Stimulated activated effector memory CD8-positive, alpha-beta T cell treated with anti-CD3 and anti-CD28 coated beads, Interleukin-12 subunit alpha, Interleukin-12 subunit beta, amount 100 ng/mL, for 72 hours (primary cell): Measurements from ENCODE around the gene PDZD2.
A peak's percentile ranks its signal among the peaks of the same experiment; 100 is the strongest.
"Not testable (repeated sequence)": the region's sequence is repeated elsewhere in the genome, so short reads cannot be mapped to it uniquely, and the experiment has no call there.

Experiments used
- ATAC-seq: fragments of 150-1000 bp; cut with Tn5 transposase; 2 replicates; pipeline ENCODE4 v1.10.0; 2021
- DNase-seq, 2 donors: peaks; one replicate each; pipeline ENCODE4 v3.0.0; 2021 to 2022; ENCODE audit warnings: low spot score in 2 of 2
- H3K27ac Mint-ChIP-seq: one replicate; pipeline ENCODE4 v1.8.0; 2022; ENCODE audit warnings: mild to moderate bottlenecking, mixed read lengths
- H3K36me3 Mint-ChIP-seq: one replicate; pipeline ENCODE4 v1.8.0; 2022; ENCODE audit warnings: mild to moderate bottlenecking, mixed read lengths
- H3K4me1 Mint-ChIP-seq: one replicate; pipeline ENCODE4 v1.8.0; 2022; ENCODE audit warnings: mixed read lengths
- H3K4me3 Mint-ChIP-seq: one replicate; pipeline ENCODE4 v1.8.0; 2022; ENCODE audit warnings: mild to moderate bottlenecking, mixed read lengths
- H3K9me3 Mint-ChIP-seq: one replicate; pipeline ENCODE4 v1.8.0; 2022; ENCODE audit warnings: mixed read lengths

Gene PDZD2

GRCh38 chr5:31701642-31702299 lies 62.8 kb downstream of the PDZD2 start:
- no peak for ATAC-seq
- no peaks in the 10 kb centered on the region for H3K36me3 Mint-ChIP-seq
- H3K9me3 Mint-ChIP-seq = no peaks in the 10 kb centered on the region
- no peaks in the 10 kb centered on the region for H3K4me1 Mint-ChIP-seq
- DNase-seq = no peak
- H3K27ac Mint-ChIP-seq = no peak overlapping the region
- no peak overlapping the region for H3K4me3 Mint-ChIP-seq

GRCh38 chr5:31702712-31703111 lies 63.8 kb downstream of the PDZD2 start:
- Mint-ChIP-seq H3K27ac (no peak overlapping the region), H3K4me3 (no peak overlapping the region), H3K4me1 (no peaks in the 10 kb centered on the region), H3K36me3 (no peaks in the 10 kb centered on the region), H3K9me3 (no peaks in the 10 kb centered on the region)
- DNase-seq (no peak), ATAC-seq (no peak)

GRCh38 chr5:31703757-31704156 lies 64.8 kb downstream of the PDZD2 start:
- no peaks in the 10 kb centered on the region for H3K4me1 Mint-ChIP-seq
- no peak overlapping the region for H3K4me3 Mint-ChIP-seq
- ATAC-seq (no peak), DNase-seq (no peak)
- no peak overlapping the region for H3K27ac Mint-ChIP-seq
- H3K9me3 Mint-ChIP-seq = no peaks in the 10 kb centered on the region
- H3K36me3 Mint-ChIP-seq = no peaks in the 10 kb centered on the region

- ATAC-seq (no peak), DNase-seq (no peak)
- Mint-ChIP-seq H3K9me3 (no peaks in the 10 kb centered on the region), H3K36me3 (no peaks in the 10 kb centered on the region), H3K4me1 (no peaks in the 10 kb centered on the region), H3K27ac (no peak overlapping the region), H3K4me3 (no peak overlapping the region)
Measured at GRCh38 chr5:31706186-31706585, 67.3 kb downstream of the PDZD2 start.

- Mint-ChIP-seq H3K36me3 (no peaks in the 10 kb centered on the region), H3K27ac (no peak overlapping the region), H3K9me3 (no peaks in the 10 kb centered on the region), H3K4me3 (no peak overlapping the region), H3K4me1 (no peaks in the 10 kb centered on the region)
- ATAC-seq (no peak), DNase-seq (no peak)
Measured at GRCh38 chr5:31707329-31707728, 68.4 kb downstream of the PDZD2 start.

- no peak overlapping the region for H3K4me3 Mint-ChIP-seq
- H3K27ac Mint-ChIP-seq = no peak overlapping the region
- DNase-seq (no peak), ATAC-seq (no peak)
- H3K9me3 Mint-ChIP-seq = no peaks in the 10 kb centered on the region
- H3K36me3 Mint-ChIP-seq = no peaks in the 10 kb centered on the region
- no peaks in the 10 kb centered on the region for H3K4me1 Mint-ChIP-seq
Measured at GRCh38 chr5:31708089-31708488, 69.2 kb downstream of the PDZD2 start.

- Mint-ChIP-seq H3K36me3 (no peaks in the 10 kb centered on the region), H3K4me1 (no peaks in the 10 kb centered on the region), H3K27ac (no peak overlapping the region), H3K4me3 (no peak overlapping the region), H3K9me3 (no peaks in the 10 kb centered on the region)
- DNase-seq (no peak), ATAC-seq (peak; percentile 34)
Measured at GRCh38 chr5:31711363-31711762, 72.4 kb downstream of the PDZD2 start.

- ATAC-seq (no peak), DNase-seq (no peak)
- H3K4me1 Mint-ChIP-seq = no peaks in the 10 kb centered on the region
- no peak overlapping the region for H3K27ac Mint-ChIP-seq
- H3K36me3 Mint-ChIP-seq = no peaks in the 10 kb centered on the region
- H3K9me3 Mint-ChIP-seq = no peaks in the 10 kb centered on the region
- no peak overlapping the region for H3K4me3 Mint-ChIP-seq
Measured at GRCh38 chr5:31711935-31712592, 73.1 kb downstream of the PDZD2 start.

GRCh38 chr5:31717561-31717960 lies 78.6 kb downstream of the PDZD2 start:
- H3K9me3 Mint-ChIP-seq = no peaks in the 10 kb centered on the region
- no peak for ATAC-seq
- H3K36me3 Mint-ChIP-seq = no peaks in the 10 kb centered on the region
- peaks cover 5% of the 10 kb centered on the region for H3K4me1 Mint-ChIP-seq
- no peak overlapping the region for H3K27ac Mint-ChIP-seq
- DNase-seq = no peak
- H3K4me3 Mint-ChIP-seq = no peak overlapping the region

- Mint-ChIP-seq H3K9me3 (no peaks in the 10 kb centered on the region), H3K4me3 (no peak overlapping the region), H3K27ac (no peak overlapping the region), H3K36me3 (no peaks in the 10 kb centered on the region), H3K4me1 (peaks cover 5% of the 10 kb centered on the region)
- ATAC-seq = no peak
- no peak for DNase-seq
Measured at GRCh38 chr5:31720004-31720403, 81.1 kb downstream of the PDZD2 start.

GRCh38 chr5:31720811-31721345 lies 81.9 kb downstream of the PDZD2 start:
- Mint-ChIP-seq H3K36me3 (no peaks in the 10 kb centered on the region), H3K27ac (no peak overlapping the region), H3K4me3 (no peak overlapping the region), H3K9me3 (no peaks in the 10 kb centered on the region), H3K4me1 (peaks cover 5% of the 10 kb centered on the region)
- no peak for DNase-seq
- no peak for ATAC-seq

- Mint-ChIP-seq H3K27ac (no peak overlapping the region), H3K4me3 (no peak overlapping the region), H3K4me1 (peaks cover 5% of the 10 kb centered on the region), H3K9me3 (no peaks in the 10 kb centered on the region), H3K36me3 (no peaks in the 10 kb centered on the region)
- DNase-seq (no peak), ATAC-seq (no peak)
Measured at GRCh38 chr5:31722111-31722510, 83.2 kb downstream of the PDZD2 start.

- Mint-ChIP-seq H3K4me3 (no peak overlapping the region), H3K4me1 (no peaks in the 10 kb centered on the region), H3K27ac (no peak overlapping the region), H3K36me3 (no peaks in the 10 kb centered on the region), H3K9me3 (no peaks in the 10 kb centered on the region)
- ATAC-seq = no peak
- no peak for DNase-seq
Measured at GRCh38 chr5:31725996-31726395, 87.1 kb downstream of the PDZD2 start.

GRCh38 chr5:31726952-31727351 lies 88.0 kb downstream of the PDZD2 start:
- ATAC-seq (no peak), DNase-seq (no peak)
- Mint-ChIP-seq H3K36me3 (no peaks in the 10 kb centered on the region), H3K27ac (no peak overlapping the region), H3K9me3 (no peaks in the 10 kb centered on the region), H3K4me3 (no peak overlapping the region), H3K4me1 (peaks cover 6% of the 10 kb centered on the region)

GRCh38 chr5:31728039-31728438 lies 89.1 kb downstream of the PDZD2 start:
- Mint-ChIP-seq H3K9me3 (no peaks in the 10 kb centered on the region), H3K36me3 (no peaks in the 10 kb centered on the region), H3K4me1 (peaks cover 6% of the 10 kb centered on the region), H3K27ac (no peak overlapping the region), H3K4me3 (no peak overlapping the region)
- DNase-seq (no peak), ATAC-seq (no peak)

GRCh38 chr5:31728806-31729205 lies 89.9 kb downstream of the PDZD2 start:
- not testable (repeated sequence) for DNase-seq, H3K27ac Mint-ChIP-seq, ATAC-seq, H3K4me1 Mint-ChIP-seq, H3K36me3 Mint-ChIP-seq, H3K4me3 Mint-ChIP-seq, H3K9me3 Mint-ChIP-seq
